ENCODE results near the gene FASTKD3. TPM values are rescaled to one million over a fixed set of nuclear protein-coding genes. Genes with fewer than 3 reads are reported as not detected.
"Not testable (repeated sequence)": the region's sequence is repeated elsewhere in the genome, so short reads cannot be mapped to it uniquely, and the experiment has no call there.

The FASTKD3 gene, protein sequence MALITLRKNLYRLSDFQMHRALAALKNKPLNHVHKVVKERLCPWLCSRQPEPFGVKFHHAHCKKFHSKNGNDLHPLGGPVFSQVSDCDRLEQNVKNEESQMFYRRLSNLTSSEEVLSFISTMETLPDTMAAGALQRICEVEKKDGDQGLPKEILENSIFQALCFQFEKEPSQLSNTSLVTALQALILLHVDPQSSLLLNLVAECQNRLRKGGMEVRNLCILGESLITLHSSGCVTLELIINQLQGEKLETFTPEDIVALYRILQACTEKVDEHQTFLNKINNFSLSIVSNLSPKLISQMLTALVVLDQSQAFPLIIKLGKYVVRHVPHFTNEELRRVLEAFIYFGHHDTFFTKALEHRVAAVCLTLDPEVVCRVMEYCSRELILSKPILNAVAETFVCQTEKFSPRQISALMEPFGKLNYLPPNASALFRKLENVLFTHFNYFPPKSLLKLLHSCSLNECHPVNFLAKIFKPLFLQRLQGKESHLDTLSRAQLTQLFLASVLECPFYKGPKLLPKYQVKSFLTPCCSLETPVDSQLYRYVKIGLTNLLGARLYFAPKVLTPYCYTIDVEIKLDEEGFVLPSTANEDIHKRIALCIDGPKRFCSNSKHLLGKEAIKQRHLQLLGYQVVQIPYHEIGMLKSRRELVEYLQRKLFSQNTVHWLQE
- total RNA-seq (10 to 100 TPM; 11.3 to 14.0 TPM), polyA plus RNA-seq (10 to 100 TPM; 11.1 to 17.6 TPM)

DNA sequence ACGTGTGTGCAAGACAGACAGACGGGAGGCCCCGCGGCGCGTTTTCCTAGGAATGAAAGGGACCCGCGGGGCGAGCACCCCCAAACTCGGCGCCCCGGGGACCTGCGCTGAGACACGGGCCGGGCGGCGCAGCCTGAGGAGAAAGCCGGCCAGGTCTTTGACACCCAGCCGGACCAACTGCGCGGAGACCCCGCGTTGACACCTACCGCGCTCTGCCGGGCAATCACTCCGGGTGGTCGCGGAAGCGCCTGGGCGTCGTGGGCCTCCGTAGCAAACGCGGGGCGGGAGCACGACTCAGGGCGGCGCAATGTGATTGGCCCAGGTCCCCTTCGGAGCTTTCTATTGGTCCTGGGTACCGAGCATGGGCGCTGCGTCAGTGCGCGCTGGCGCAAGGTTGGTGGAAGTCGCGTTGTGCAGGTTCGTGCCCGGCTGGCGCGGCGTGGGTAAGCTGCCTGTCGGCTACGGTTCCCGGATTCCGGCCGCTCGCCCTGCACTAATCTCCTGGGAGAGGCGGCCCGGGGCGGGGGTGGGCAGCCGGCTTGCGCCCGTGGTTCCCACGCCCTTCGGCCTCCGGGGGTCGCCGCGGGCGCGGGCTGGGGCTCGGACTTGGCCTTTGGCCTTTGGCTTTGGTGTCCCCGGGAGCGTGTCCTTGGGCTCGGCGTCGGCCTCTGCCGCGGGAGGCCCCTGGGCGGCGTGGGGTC lies at the start of gene FASTKD3, which contains the start of gene MTRR:
Gene FASTKD3 (minus strand): TSS at position 259 of the 701 bp plus-strand sequence. CDS start 948 bp downstream, outside the sequence.
Gene MTRR (plus strand): TSS at position 376 of the 701 bp plus-strand sequence. CDS start 1,647 bp downstream, outside the sequence.
- Mint-ChIP-seq H3K9me3 (peaks cover 0 to 2% (median 0%) of the 10 kb centered on the region in 8 donors), H3K27me3 (no peaks in the 10 kb centered on the region), H3K27ac (peak within 1 kb of the TSS; percentile 90 to 98 (median 96)), H3K4me1 (peaks cover 53 to 85% (median 76%) of the 10 kb centered on the region in 4 donors), H3K4me3 (peak within 1 kb of the TSS; percentile 95 to 99 (median 97)), H3K36me3 (peaks cover 16 to 43% of the 10 kb centered on the region in 2 donors)
- CTCF ChIA-PET (ENCODE audit: partially characterized antibody) = interaction anchor here (1.7 to 3.9 kb wide), 4 partner anchors 9 to 18 kb away, joined by 4 to 25 read pairs (median 16); no protein-coding TSS in a partner anchor
- peak within 1 kb of the TSS; percentile 62 to 77 for H3K4me3 ChIP-seq (ENCODE audit: low read length in 2 of 2)
- no peaks in the 10 kb centered on the region for H3K27me3 ChIP-seq (ENCODE audit: insufficient read depth, low read length)
- peaks cover 10% of the 10 kb centered on the region for H3K36me3 ChIP-seq (ENCODE audit: insufficient read depth, low read length)
- H3K4me1 ChIP-seq (ENCODE audit: insufficient read depth, low read length) = peaks cover 66% of the 10 kb centered on the region
- POLR2A ChIA-PET (ENCODE audit: partially characterized antibody) = interaction anchor here (0.6 to 3.1 kb wide), 12 partner anchors 9 to 1491 kb away, joined by 3 to 30 read pairs (median 6); partner anchors contain the start of genes CFAP90, MED10, NSUN2 and SRD5A1
- peak within 1 kb of the TSS; percentile 84 for H3K27ac ChIP-seq (ENCODE audit: low read depth, low read length)
- no peaks in the 10 kb centered on the region for H3K9me3 ChIP-seq (ENCODE audit: control insufficient read depth in 1 of 2, low read length in 2 of 2)
- intact Hi-C loops (cut with micrococcal nuclease) = loop anchor here (1.0 to 5.0 kb wide), 4 partner anchors 11 to 1236 kb away; partner anchors contain the start of genes NSUN2, SRD5A1 and TENT4A
- DNase-seq = peak; percentile 87 to 91 (median 89)

DNA sequence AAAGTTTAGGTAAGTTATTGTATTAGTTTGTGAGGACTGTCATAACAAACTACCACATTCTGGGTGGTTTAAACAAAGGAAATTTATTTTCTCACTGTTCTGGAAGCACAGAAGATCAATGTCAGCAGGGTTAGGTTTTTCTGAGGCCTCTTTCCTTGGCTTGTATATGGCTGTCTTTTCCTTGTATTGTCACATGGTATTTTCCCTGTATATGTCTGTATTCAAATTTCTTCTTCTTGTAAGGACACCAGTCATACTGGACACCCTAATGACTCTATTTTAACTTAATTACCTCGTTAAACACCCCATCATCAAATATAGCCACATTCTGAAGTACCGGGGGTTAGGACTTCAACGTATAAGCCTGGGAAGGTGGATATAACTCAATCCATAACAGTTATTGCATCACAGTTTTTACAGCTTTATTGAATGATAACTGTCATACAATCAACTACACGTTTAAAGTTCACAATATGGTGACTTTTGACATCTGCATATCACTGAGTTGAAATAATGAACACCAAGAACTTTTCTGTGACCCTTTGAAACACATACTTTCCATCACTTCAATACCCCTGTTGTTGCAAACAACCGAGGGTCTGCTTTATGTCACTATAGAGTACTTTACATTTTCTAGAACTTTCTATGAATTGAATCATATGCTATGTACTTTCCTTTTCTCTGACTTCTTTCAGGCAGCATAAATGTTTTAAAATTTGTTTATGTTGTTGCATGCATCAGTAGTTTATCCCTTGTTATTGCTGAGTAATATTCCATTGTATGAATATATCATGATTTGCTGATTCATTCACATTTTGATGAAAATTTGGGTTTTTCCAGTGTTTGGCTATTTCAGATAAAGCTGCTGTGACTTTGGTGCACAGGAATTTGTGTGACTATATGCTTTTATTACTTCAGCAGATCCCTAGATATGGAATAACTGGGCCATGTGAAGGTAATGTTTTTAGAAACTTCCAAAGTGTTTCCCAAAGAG lies 48.6 kb upstream of the FASTKD3 start:
- DNase-seq = no peak
- Mint-ChIP-seq H3K4me1 (no peaks in the 10 kb centered on the region), H3K27ac (no peak overlapping the region), H3K27me3 (peaks cover 2 to 8% of the 10 kb centered on the region in 2 donors), H3K9me3 (peaks cover 6 to 31% (median 22%) of the 10 kb centered on the region in 8 donors), H3K36me3 (peaks cover 6 to 9% of the 10 kb centered on the region in 2 donors), H3K4me3 (no peak overlapping the region)
- intact Hi-C loops (cut with micrococcal nuclease) = no loop called here
- no peaks in the 10 kb centered on the region for H3K36me3 ChIP-seq (ENCODE audit: insufficient read depth, low read length)
- H3K9me3 ChIP-seq (ENCODE audit: control insufficient read depth in 1 of 2, low read length in 2 of 2) = no peaks in the 10 kb centered on the region
- no peaks in the 10 kb centered on the region for H3K27me3 ChIP-seq (ENCODE audit: insufficient read depth, low read length)
- POLR2A ChIA-PET (ENCODE audit: partially characterized antibody) = no interaction called here
- no peak overlapping the region for H3K27ac ChIP-seq (ENCODE audit: low read depth, low read length)
- H3K4me1 ChIP-seq (ENCODE audit: insufficient read depth, low read length) = no peaks in the 10 kb centered on the region
- no peak overlapping the region for H3K4me3 ChIP-seq (ENCODE audit: low read length in 2 of 2)
- CTCF ChIA-PET (ENCODE audit: partially characterized antibody) = interaction anchor here (2.3 kb wide), 1 partner anchor 10 kb away, joined by 9 read pairs; no protein-coding TSS in a partner anchor

DNA sequence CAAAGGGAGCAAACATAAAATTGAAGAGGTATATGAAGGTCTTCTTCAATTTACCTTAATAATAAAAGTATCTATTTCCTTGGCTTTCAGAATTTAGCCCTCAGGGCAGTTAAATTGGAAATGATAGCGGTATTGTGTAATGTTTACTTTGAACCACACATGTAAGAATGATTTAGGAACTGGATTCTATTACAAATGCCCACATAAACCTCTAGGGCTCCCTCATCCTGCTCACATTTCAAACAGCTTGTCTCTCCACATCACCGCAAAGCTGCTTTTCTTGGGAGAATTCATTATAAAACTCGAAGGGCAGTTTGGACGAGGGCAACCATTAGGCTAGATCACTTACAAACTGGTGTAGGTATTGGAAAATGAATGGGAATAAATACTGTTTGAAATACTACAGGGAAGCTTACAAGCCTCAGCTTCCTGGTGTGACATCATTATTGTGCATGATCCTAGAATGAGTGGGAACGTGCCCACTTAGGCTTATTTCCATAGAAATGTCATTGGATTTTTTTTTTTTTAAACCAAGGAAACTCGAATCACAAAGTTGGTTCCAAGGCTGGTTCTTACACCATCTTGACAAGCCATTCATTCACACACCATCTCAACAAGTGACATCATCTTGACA lies 47.5 kb upstream of the FASTKD3 start:
- CTCF ChIA-PET (ENCODE audit: partially characterized antibody) = no interaction called here

DNA sequence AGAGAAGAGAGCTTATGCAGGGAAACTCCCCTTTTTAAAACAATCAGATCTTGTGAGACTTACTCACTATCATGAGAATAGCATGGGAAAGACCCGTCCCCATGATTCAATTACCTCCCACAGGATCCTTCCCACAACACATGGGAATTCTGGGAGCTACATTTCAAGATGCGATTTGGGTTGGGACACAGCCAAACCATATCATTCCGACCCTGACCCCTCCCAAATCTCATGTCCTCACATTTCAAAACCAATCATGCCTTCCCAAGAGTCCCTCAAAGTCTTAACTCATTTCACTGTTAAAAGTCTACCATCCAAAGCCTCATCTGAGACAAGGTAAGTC lies 42.6 kb upstream of the FASTKD3 start:
- H3K4me3 Mint-ChIP-seq; H3K4me3 ChIP-seq (ENCODE audit: low read length in 2 of 2); H3K4me1 Mint-ChIP-seq; H3K27me3 ChIP-seq (ENCODE audit: insufficient read depth, low read length); CTCF ChIA-PET (ENCODE audit: partially characterized antibody); POLR2A ChIA-PET (ENCODE audit: partially characterized antibody); H3K27me3 Mint-ChIP-seq; DNase-seq; H3K4me1 ChIP-seq (ENCODE audit: insufficient read depth, low read length); H3K27ac ChIP-seq (ENCODE audit: low read depth, low read length); intact Hi-C loops (cut with micrococcal nuclease); H3K36me3 ChIP-seq (ENCODE audit: insufficient read depth, low read length); H3K27ac Mint-ChIP-seq; H3K9me3 ChIP-seq (ENCODE audit: control insufficient read depth in 1 of 2, low read length in 2 of 2): not testable (repeated sequence)
- peaks cover 6 to 78% (median 54%) of the 10 kb centered on the region in 8 donors for H3K9me3 Mint-ChIP-seq
- peaks cover 53 to 59% of the 10 kb centered on the region in 2 donors for H3K36me3 Mint-ChIP-seq

More for the DNA sequence above, 47.5 kb upstream of the FASTKD3 start:
- DNase-seq = no peak
- Histone ChIP-seq H3K27me3 (ENCODE audit: insufficient read depth, low read length) (no peaks in the 10 kb centered on the region), H3K9me3 (ENCODE audit: control insufficient read depth in 1 of 2, low read length in 2 of 2) (no peaks in the 10 kb centered on the region), H3K4me3 (ENCODE audit: low read length in 2 of 2) (no peak overlapping the region), H3K4me1 (ENCODE audit: insufficient read depth, low read length) (no peaks in the 10 kb centered on the region), H3K36me3 (ENCODE audit: insufficient read depth, low read length) (no peaks in the 10 kb centered on the region), H3K27ac (ENCODE audit: low read depth, low read length) (no peak overlapping the region)
- intact Hi-C loops (cut with micrococcal nuclease) = no loop called here
- Mint-ChIP-seq H3K27ac (no peak overlapping the region), H3K27me3 (peaks cover 2 to 8% of the 10 kb centered on the region in 2 donors), H3K4me1 (no peaks in the 10 kb centered on the region), H3K9me3 (peaks cover 6 to 42% (median 27%) of the 10 kb centered on the region in 8 donors), H3K4me3 (no peak overlapping the region), H3K36me3 (peaks cover 12 to 17% of the 10 kb centered on the region in 2 donors)
- POLR2A ChIA-PET (ENCODE audit: partially characterized antibody) = no interaction called here

DNA sequence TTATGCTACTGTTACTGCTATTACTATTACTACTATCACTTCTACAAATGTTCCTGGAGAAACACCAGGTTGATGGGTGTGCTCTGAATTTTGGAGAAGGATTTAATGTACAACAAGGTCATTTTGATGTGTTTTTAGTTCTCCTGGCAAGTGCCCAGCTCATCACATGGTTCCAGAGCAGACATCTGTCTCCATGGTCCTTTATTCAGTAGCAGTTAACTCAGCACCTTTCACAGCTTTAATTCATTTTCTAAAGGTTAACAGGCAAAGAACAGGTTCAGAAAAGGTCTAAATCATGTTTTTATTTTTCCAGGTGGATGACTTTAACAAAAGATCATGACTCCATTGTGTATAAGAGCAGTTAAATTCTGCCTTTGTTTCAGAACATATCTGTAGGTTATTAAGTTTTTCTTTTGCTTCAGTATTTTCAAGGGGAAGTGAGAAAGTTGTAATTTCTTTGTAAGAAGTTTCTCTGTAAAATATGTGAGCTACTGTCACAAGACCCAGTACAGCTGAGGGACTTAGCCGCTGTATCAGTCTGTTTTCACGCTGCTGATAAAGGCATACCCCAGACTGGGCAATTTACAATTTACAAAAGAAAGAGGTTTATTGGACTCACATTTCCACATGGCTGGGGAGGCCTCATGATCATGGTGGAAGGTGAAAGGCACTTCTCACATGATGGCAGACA lies 42.1 kb upstream of the FASTKD3 start:
- Mint-ChIP-seq H3K9me3 (peaks cover 6 to 78% (median 54%) of the 10 kb centered on the region in 8 donors), H3K4me3 (peak overlapping the region in 1 of 8 donors; percentile 26), H3K36me3 (peaks cover 57 to 64% of the 10 kb centered on the region in 2 donors), H3K4me1 (no peaks in the 10 kb centered on the region), H3K27me3 (peaks cover 0 to 4% of the 10 kb centered on the region in 2 donors), H3K27ac (no peak overlapping the region)
- Histone ChIP-seq H3K4me3 (ENCODE audit: low read length in 2 of 2) (no peak overlapping the region), H3K27me3 (ENCODE audit: insufficient read depth, low read length) (no peaks in the 10 kb centered on the region), H3K27ac (ENCODE audit: low read depth, low read length) (no peak overlapping the region), H3K36me3 (ENCODE audit: insufficient read depth, low read length) (peaks cover 4% of the 10 kb centered on the region), H3K4me1 (ENCODE audit: insufficient read depth, low read length) (no peaks in the 10 kb centered on the region), H3K9me3 (ENCODE audit: control insufficient read depth in 1 of 2, low read length in 2 of 2) (no peaks in the 10 kb centered on the region)
- CTCF ChIA-PET (ENCODE audit: partially characterized antibody) = no interaction called here
- intact Hi-C loops (cut with micrococcal nuclease) = no loop called here
- no peak for DNase-seq
- POLR2A ChIA-PET (ENCODE audit: partially characterized antibody) = no interaction called here
